Measurements from ENCODE around the gene GRXCR2.

GRCh38 chr5:145922059-145922458 is 49.2 kb upstream of the GRXCR2 start:
- TF ChIP-seq CTCF (IDR thresholded peaks at IDR 0.05) (no peak), POLR2AphosphoS5 (IDR thresholded peaks at IDR 0.05) (no peak), POLR2A (IDR thresholded peaks at IDR 0.05; ENCODE audit: low read depth) (no peak), EP300 (IDR thresholded peaks at IDR 0.05) (no peak)

Measured in esophagus muscularis mucosa (tissue), 4 donors.